GM12878 (cell line): Measurements from ENCODE around the gene RGS6. TPM values are rescaled to one million over a fixed set of nuclear protein-coding genes. Genes with fewer than 3 reads are reported as not detected.

Experiments used
- ATAC-seq: fragments of 200-7000 bp; cut with Tn5 transposase; 3 replicates; pipeline ENCODE4 v1.9.1; 2020; ENCODE audit warnings: mild to moderate bottlenecking, moderate library complexity
- BruUV-seq: library from RNA; stranded (reverse); fragments of 400-500 nt; replicated peaks from 2 replicates; lab custom pipeline; 2021; lab: Mats Ljungman, UMichigan
- CTCF ChIA-PET: fragments of 300-600 bp; sonication (Branson Sonifier 250); formaldehyde crosslinking; extraction: SDS; loops from one replicate; lab custom pipeline; 2021; ENCODE audit warnings: inconsistent platforms; lab: Yijun Ruan, JAX
- POLR2A ChIA-PET: fragments of 350-600 bp; formaldehyde crosslinking; extraction: SDS; loops from one replicate; lab custom pipeline; 2021; ENCODE audit warnings: inconsistent platforms; lab: Charles Lee
- RAD21 ChIA-PET: fragments of 300-600 bp; sonication (Branson Sonifier 250); formaldehyde crosslinking; loops from one replicate; lab custom pipeline; 2023; ENCODE audit warnings: antibody characterized with exemption; ENCODE audit not compliant: unreplicated experiment; lab: Charles Lee
- SMC1A ChIA-PET: fragments of 300-600 bp; sonication (Branson Sonifier 250); formaldehyde crosslinking; loops from one replicate; lab custom pipeline; 2023; ENCODE audit not compliant: unreplicated experiment, uncharacterized antibody; lab: Charles Lee
- DNase-seq: peaks from one replicate; pipeline ENCODE4 v3.0.0-alpha.2; 2011; ENCODE audit warnings: low read depth, low spot score
- FAIRE-seq: peaks from 3 replicates; lab custom pipeline; 2011; peaks lifted over from hg19 to GRCh38; lab: Jason Lieb, UNC
- H2AFZ ChIP-seq: 2 replicates; pipeline ENCODE4 v1.6.0; 2011; ENCODE audit warnings: low read depth, low read length, control low read depth; ENCODE audit not compliant: control insufficient read depth
- H3K27ac ChIP-seq: 2 replicates; pipeline ENCODE4 v1.5.1; 2011; ENCODE audit warnings: control low read depth; ENCODE audit not compliant: control insufficient read depth, insufficient read depth
- H3K27me3 ChIP-seq, 2 experiments: replicated peaks in 1 of 2; 2 replicates each; pipeline versions ENCODE4 v1.6.0 to v1.6.1; 2011; ENCODE audit warnings: low read length in 1 of 2; ENCODE audit not compliant: control insufficient read depth in 2 of 2, insufficient read depth in 2 of 2
- H3K36me3 ChIP-seq, 2 experiments: 2 replicates each; pipeline ENCODE4 v1.5.1; 2011; ENCODE audit warnings: low read length in 1 of 2; ENCODE audit not compliant: control insufficient read depth in 2 of 2, insufficient read depth in 2 of 2
- H3K4me1 ChIP-seq: 2 replicates; pipeline ENCODE4 v1.6.1; 2011; ENCODE audit warnings: mild to moderate bottlenecking, low read length, moderate library complexity, mixed read lengths; ENCODE audit not compliant: control insufficient read depth, insufficient read depth
- H3K4me2 ChIP-seq: 2 replicates; pipeline ENCODE4 v1.6.0; 2011; ENCODE audit warnings: control low read depth; ENCODE audit not compliant: control insufficient read depth, insufficient read depth
- H3K4me3 ChIP-seq: fragments of 200-600 bp; sonication (generic); 2 replicates; pipeline ENCODE4 v1.5.1; 2016
- H3K79me2 ChIP-seq: 2 replicates; pipeline ENCODE4 v1.6.0; 2011; ENCODE audit warnings: low read length; ENCODE audit not compliant: control insufficient read depth, insufficient read depth
- H3K9ac ChIP-seq: 2 replicates; pipeline ENCODE4 v1.8.0; 2011; ENCODE audit warnings: low read length, control low read depth, mixed read lengths; ENCODE audit not compliant: control insufficient read depth, insufficient read depth
- H3K9me3 ChIP-seq: replicated peaks from 3 replicates; pipeline ENCODE4 v1.5.1; 2011; ENCODE audit warnings: mild to moderate bottlenecking, low read length; ENCODE audit not compliant: control insufficient read depth, insufficient read depth
- H4K20me1 ChIP-seq: 2 replicates; pipeline ENCODE4 v1.6.0; 2011; ENCODE audit not compliant: control insufficient read depth, insufficient read depth
- CUX1 ChIP-seq: IDR thresholded peaks from 2 replicates; pipeline ENCODE4 v1.6.1; 2012; ENCODE audit warnings: improper control_type of control experiment, low read depth, low read length; ENCODE audit not compliant: insufficient replicate concordance
- EED ChIP-seq: sonication (generic); IDR thresholded peaks from 2 replicates; pipeline ENCODE4 v1.6.1; 2016; ENCODE audit warnings: antibody characterized with exemption, low read depth
- ETV6 ChIP-seq, 2 experiments: fragments of 450-650 bp in 1 of 2; IDR thresholded peaks in 1 of 2; conservative IDR thresholded peaks in 1 of 2; 2 replicates each; pipeline ENCODE4 v1.6.1; 2014; ENCODE audit warnings: antibody characterized with exemption in 1 of 2, borderline replicate concordance in 1 of 2, low read depth in 1 of 2, mild to moderate bottlenecking in 1 of 2, moderate library complexity in 1 of 2
- KAT2A ChIP-seq: conservative IDR thresholded peaks from 2 replicates; pipeline ENCODE4 v1.6.1; 2011; ENCODE audit warnings: low read depth, low read length; ENCODE audit not compliant: control insufficient read depth
- RAD51 ChIP-seq: fragments of 450-650 bp; IDR thresholded peaks from 2 replicates; pipeline ENCODE4 v1.6.1; 2016; ENCODE audit warnings: moderate library complexity, mild to moderate bottlenecking, inconsistent platforms
- ZNF24 ChIP-seq: fragments of 450-650 bp; IDR thresholded peaks from 2 replicates; pipeline ENCODE4 v1.6.1; 2017; ENCODE audit warnings: antibody characterized with exemption, mild to moderate bottlenecking
- WGBS: methylation state at CpG from one replicate; pipeline ENCODE4 v1.1.6; 2016; ENCODE audit warnings: low lambda C conversion rate; ENCODE audit not compliant: insufficient replicate concordance, insufficient coverage; ENCODE audit errors: missing lambda C conversion rate; 5-methylcytosine and 5-hydroxymethylcytosine counted together
- in situ Hi-C: fragments of 300-500 bp; cut with MboI; formaldehyde crosslinking; loops from 9 replicates; pipeline ENCODE4 v1.14.3; 2018; ENCODE audit warnings: mixed read lengths
- intact Hi-C: fragments of 100-400 bp; cut with micrococcal nuclease; formaldehyde crosslinking; loops from one replicate; pipeline ENCODE4 v1.14.2; 2022; ENCODE audit not compliant: unreplicated experiment
- polyA plus RNA-seq, 11 experiments: library from polyadenylated mRNA; depleted of rRNA in 4 of 11; unstranded in 6 of 11; stranded (reverse) in 5 of 11; fragments of >200 nt; fragmentation: Nextera tagmentation in 4 of 11; fragmentation: Illumina TruSeq in 1 of 11; extraction: Ambion mirVana in 4 of 11; extraction: Trizol in 1 of 11; gene quantifications; 1 replicate in 1 of 11; 2 replicates in 10 of 11; pipeline versions ENCODE4 v1.2.1 to v1.2.3, GENCODE V29; 2011 to 2016; ENCODE audit warnings: inconsistent platforms in 2 of 11, missing spikeins in 2 of 11, low read depth in 1 of 11
- total RNA-seq, 4 experiments: library from RNA; depleted of rRNA in 3 of 4; stranded (reverse); fragments of >200 nt in 3 of 4; fragmentation: Illumina TruSeq in 1 of 4; extraction: Trizol in 1 of 4; gene quantifications; 2 replicates each; pipeline versions ENCODE4 v1.2.1 to v1.2.3, GENCODE V29; 2013 to 2021

RGS6 gene
- total and polyA plus RNA-seq, 10 of the 15 experiments (the other 5 are each of a cell fraction or from before 2014, with no cell fraction given): 3.9 to 18.1 (median 12.4) TPM

DNA sequence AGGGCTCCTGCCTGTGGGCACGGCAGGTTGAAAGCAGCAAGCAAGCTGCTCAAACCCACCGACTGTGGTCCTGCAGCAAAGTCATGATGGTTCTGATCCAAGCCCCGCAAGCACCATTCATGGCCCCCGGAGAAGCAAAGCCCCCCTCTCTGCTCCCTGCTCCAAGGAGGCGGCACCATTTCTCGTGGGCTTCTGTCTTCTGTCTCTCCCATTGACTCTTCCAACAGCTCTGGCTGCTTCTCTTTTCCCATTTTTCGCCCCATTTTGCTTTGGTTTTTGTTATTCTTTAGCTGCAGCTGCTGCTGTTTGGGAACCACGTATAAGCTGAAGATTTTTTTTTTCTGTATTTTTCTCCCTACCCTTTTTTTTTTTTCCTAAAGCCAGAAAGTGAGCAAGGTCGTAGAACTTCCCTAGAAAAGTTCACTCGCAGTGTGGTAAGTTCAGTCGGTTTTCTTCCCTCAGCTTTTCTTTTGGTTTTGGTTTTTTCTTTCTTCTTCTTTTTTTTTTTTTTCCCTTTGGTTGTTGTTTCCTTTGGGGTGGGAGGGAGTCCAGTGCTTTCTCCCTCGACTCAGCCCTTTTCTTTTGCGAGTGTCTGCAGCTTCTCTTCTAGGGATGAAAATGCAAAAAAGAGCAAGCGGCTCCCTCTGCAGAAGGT, 607.6 kb downstream of the RGS6 start:
- Histone ChIP-seq H3K4me1 (peaks cover 14% of the 10 kb centered on the region), H3K9ac (no peak overlapping the region), H3K4me2 (no peak overlapping the region), H3K36me3 (no peaks in the 10 kb centered on the region), H3K27me3 (no peaks in the 10 kb centered on the region), H4K20me1 (no peaks in the 10 kb centered on the region), H3K9me3 (peaks cover under 1% of the 10 kb centered on the region; the same call in 2 of the 3 replicates), H3K27ac (no peak overlapping the region)
- no peak for ATAC-seq
- WGBS: 71% methylated on average over 12 of the region's 14 CpGs
- RAD21 ChIA-PET: no interaction called here
- intact Hi-C loops: no loop called here
- SMC1A ChIA-PET: interaction anchor here (1.1 kb wide), 1 partner anchor 37 kb away, joined by 4 read pairs; no protein-coding TSS in a partner anchor
- BruUV-seq: no TSS peak
- POLR2A ChIA-PET: no interaction called here
- TF ChIP-seq RAD51: no peak
- TF ChIP-seq, all 136 proteins: peak for 0
- no peaks in the 10 kb centered on the region for H3K79me2 ChIP-seq
- in situ Hi-C loops: no loop called here
- no peak overlapping the region for H3K4me3 ChIP-seq
- no peak overlapping the region for H2AFZ ChIP-seq
- CTCF ChIA-PET: interaction anchor here (0.6 to 1.1 kb wide), 4 partner anchors 14 to 190 kb away, joined by 3 to 5 read pairs (median 3); no protein-coding TSS in a partner anchor
- DNase-seq (no peak), FAIRE-seq (no peak)

GRCh38 chr14:72540836-72541235, 608.6 kb downstream of the RGS6 start:
- Histone ChIP-seq H3K79me2 (no peaks in the 10 kb centered on the region), H3K9me3 (no peaks in the 10 kb centered on the region), H3K27me3 (no peaks in the 10 kb centered on the region), H2AFZ (no peak overlapping the region), H3K9ac (no peak overlapping the region), H3K27ac (no peak overlapping the region), H3K4me3 (no peak overlapping the region), H3K36me3 (no peaks in the 10 kb centered on the region), H4K20me1 (no peaks in the 10 kb centered on the region), H3K4me1 (peaks cover 5% of the 10 kb centered on the region), H3K4me2 (no peak overlapping the region)
- ChIA-PET RAD21 (no interaction called here), POLR2A (no interaction called here), SMC1A (interaction anchor here (1.1 to 1.4 kb wide), 3 partner anchors 18 to 36 kb away, joined by 3 to 4 read pairs (median 3); no protein-coding TSS in a partner anchor), CTCF (interaction anchor here (0.6 kb wide), 1 partner anchor 7 kb away, joined by 3 read pairs; no protein-coding TSS in a partner anchor)
- DNase-seq (no peak), ATAC-seq (no peak), FAIRE-seq (no peak)
- TF ChIP-seq ETV6 (conservative IDR thresholded peaks at IDR 0.05 in 1 of 2, IDR thresholded peaks at IDR 0.05 in 1 of 2; ENCODE audit: borderline replicate concordance in 1 of 2, low read depth in 1 of 2) (no peak), CUX1 (no peak), KAT2A (no peak), ZNF24 (no peak), EED (no peak)
- WGBS: 78% methylated on average over 6 of the region's 6 CpGs
- in situ Hi-C loops (no loop called here), intact Hi-C loops (no loop called here)
- BruUV-seq: no TSS peak
